T-helper 2 cell (primary cell): ENCODE data around the gene CD34.
"Not testable (repeated sequence)": the region's sequence is repeated elsewhere in the genome, so short reads cannot be mapped to it uniquely, and the experiment has no call there.

Experiments
- DNase-seq, 5 experiments: peaks; one replicate each; pipeline versions ENCODE4 v3.0.0 to v3.0.0-alpha.2; 2012 to 2022

Gene CD34

DNA sequence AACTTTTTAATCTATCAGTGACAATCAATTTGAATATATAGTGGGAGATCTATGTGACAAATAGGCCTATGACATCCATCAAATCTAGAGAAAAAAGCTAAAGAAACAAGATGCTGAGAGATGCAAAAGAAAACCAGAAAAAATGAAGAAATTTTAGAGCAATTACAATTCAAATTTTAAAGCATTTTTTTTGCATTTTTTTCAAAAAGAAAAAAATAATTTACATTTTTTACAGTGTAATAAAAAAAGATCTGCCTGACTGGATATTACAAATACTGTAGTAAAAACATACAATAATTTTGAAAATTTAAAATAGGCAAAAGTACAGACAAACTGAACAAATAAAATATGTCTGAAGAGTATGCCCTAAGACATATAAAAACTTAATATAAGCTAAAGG lies 14.4 kb downstream of the CD34 start:
- no peak for DNase-seq

DNA sequence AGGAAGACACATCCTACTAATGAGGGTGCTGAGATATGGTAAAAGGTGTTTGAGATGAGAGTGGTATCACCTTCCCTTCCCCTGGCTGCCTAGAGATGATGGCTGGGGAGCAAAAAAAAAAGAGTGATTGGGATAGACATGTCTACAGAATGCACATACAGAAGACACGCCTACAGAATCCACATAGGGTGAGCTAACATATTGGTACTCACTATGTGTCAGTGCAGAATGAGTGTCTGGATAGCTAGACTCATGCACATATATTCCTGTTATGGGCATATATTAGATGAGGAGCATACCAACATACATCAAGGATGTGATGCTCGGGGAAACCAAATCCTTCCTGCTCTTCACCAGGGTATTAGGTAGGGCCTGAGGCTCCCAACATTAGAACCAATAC lies 16.2 kb downstream of the CD34 start:
- no peak for DNase-seq

GRCh38 chr1:207893737-207894582 lies 17.0 kb downstream of the CD34 start:
- no peak for DNase-seq

- no peak for DNase-seq
These were observed 18.2 kb downstream of the CD34 start for GRCh38 chr1:207892764-207893163.

- no peak for DNase-seq
These were observed 19.8 kb downstream of the CD34 start for GRCh38 chr1:207891148-207891547.

DNA sequence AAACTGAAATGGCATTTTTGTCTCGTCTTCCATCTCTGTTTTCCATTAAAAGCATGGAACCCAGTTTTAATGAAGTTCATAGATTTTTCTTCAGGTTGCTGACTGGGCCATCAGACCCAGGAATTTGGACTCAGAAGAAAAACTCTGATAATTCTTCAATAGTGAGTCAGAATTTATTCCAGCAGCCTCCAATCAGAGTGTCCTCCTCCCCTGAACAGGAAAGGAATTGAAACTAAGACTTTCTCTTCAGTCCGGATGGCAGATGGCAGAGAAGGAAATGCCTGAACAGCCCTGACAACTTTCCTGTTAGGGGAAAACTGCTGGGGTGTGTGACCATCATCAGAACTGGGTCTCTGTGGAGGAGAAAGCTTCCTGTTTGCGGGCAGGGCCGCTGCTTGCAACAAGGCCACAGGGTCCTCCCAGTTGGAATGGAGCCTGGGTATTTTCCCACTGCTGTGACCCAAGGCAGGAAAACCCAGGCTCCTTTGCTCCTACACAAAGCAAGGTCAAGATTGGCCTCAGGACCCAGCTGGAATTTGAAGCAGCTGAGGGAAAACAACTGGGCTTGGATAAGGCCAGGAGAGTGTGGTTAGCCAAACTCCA lies 20.7 kb downstream of the CD34 start:
- no peak for DNase-seq

GRCh38 chr1:207888652-207889051 lies 22.3 kb downstream of the CD34 start:
- no peak for DNase-seq

DNA sequence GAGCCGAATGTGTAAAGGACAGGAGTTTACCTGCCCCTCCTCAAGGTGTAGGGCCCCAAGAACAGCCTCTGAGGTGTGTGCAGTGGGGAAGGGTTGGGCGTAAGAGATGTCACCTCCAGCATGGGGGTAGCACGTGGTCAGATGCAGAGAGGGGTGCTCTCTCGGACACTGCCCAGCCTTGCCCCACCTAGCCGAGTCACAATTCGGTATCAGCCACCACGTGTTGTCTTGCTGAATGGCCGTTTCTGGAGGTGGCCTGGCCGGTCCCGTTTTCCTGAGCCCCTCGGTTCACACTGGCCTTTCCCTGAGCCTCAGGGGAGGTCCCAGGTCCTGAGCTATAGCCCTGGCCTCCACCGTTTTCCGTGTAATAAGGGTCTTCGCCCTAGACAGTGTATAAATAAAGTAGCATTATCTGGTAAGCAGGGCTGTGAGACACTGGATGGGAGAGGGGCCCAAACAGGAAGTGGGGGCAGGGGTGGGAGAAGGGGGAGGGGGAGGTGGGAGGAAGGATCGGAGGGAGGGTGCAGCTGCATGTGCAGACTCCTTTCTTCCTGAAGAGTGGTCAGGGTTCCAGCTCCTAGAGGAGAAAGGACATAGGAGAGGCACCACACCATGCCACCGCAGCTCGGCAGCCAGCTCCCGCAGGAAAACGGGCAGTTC lies 23.3 kb downstream of the CD34 start:
- no peak for DNase-seq

- DNase-seq: no peak
These were observed 24.7 kb downstream of the CD34 start for GRCh38 chr1:207886227-207886626.

DNA sequence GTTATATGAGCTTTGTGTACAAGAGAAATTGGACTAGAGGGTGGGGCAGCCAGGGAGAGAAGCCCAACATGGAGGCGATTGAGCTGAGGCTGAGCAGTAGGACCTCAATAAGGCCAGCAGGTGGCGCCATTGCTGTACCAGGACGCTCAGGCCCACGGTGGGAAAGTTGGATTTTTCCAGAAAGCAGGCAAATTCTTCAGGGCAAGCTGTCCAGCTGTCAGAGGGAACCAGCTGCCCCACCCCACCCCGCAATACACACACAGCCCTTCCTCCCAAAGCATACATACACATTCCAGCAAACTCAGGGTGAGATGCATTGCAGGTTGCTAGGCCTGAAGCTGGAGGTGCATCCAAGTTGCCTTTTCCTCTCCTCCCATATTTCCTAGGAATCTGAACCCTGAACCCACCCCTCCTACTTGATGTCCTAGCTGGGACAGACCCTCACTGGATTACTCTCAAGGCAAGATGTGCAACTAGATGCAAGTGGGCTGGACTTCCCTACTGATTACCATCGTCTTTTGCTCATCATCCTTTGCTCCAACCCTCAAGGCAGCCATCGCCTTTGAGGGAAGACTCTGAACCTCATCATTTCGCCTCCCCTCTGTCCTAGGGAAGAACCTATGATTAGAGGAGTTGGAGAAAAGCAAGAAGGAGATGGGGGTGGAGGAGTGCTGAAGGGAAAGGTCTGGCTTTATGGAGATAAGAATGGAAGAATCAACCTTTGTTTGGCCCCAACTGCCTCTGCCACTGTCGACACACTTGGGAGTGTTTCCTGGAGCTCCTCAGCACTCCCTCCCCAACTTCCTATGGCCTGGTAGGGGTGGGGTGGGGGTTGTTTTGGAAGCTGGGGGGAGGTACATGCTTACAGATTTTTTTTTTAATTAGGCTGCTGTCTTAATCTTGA lies 25.5 kb downstream of the CD34 start:
- peak; percentile 42 to 80 (median 48) for DNase-seq

GRCh38 chr1:207884266-207885029 lies 26.5 kb downstream of the CD34 start:
- DNase-seq: no peak

DNA sequence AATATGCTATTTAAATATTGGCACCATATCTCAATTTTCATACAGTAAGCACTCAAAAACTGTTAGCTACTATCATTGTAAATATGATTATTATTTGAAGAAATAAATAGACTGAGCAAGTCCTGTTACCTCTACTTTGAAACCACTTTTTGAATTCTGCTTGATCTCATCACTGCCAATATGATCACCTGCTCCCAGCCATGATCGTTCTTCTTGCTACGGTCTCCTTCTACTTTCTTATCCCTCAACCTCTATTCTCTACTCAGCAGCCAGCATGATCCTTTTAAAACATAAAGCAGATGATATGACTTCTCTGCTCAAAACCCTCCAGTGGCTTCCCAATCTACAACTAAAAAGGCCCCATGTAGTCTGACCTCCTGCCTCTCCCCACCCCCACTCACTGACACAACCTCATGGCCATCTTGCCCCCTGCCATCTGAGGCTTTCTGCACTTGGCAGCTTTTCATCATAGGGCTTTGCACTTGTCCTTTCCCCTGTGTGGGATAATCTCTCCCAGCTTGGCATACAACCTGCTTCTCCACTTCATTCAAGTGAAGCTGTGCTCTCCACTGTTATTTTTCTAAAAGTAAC lies 27.2 kb downstream of the CD34 start:
- peak in 1 of 5 experiments; percentile 41 for DNase-seq

- DNase-seq: peak in 1 of 5 experiments; percentile 78
These were observed 27.7 kb downstream of the CD34 start for GRCh38 chr1:207883104-207883651.

DNA sequence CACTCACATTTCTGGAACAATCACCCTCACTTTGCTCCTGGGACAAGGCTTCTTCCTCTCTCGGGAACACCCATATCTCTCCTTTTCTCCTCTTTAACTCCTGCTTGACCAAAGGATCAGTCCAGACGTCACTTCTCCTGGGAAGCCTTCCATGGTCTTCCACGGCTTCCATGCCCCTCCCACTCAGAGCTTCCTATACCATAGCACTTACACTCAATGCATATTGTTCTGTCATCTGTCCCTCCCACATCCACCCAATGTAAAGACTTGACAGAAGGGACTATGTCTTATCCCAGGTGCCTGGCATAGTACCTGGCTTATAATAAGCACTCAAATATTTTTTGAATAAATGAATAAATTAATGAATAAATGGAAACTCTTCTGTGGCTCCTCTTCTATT lies 28.2 kb downstream of the CD34 start:
- no peak for DNase-seq

GRCh38 chr1:207878939-207879338 lies 32.0 kb downstream of the CD34 start:
- no peak for DNase-seq

GRCh38 chr1:207877914-207878313 lies 33.0 kb downstream of the CD34 start:
- DNase-seq: not testable (repeated sequence)

- no peak for DNase-seq
These were observed 34.8 kb downstream of the CD34 start for GRCh38 chr1:207876131-207876530.

GRCh38 chr1:207875532-207875931 lies 35.4 kb downstream of the CD34 start:
- no peak for DNase-seq

DNA sequence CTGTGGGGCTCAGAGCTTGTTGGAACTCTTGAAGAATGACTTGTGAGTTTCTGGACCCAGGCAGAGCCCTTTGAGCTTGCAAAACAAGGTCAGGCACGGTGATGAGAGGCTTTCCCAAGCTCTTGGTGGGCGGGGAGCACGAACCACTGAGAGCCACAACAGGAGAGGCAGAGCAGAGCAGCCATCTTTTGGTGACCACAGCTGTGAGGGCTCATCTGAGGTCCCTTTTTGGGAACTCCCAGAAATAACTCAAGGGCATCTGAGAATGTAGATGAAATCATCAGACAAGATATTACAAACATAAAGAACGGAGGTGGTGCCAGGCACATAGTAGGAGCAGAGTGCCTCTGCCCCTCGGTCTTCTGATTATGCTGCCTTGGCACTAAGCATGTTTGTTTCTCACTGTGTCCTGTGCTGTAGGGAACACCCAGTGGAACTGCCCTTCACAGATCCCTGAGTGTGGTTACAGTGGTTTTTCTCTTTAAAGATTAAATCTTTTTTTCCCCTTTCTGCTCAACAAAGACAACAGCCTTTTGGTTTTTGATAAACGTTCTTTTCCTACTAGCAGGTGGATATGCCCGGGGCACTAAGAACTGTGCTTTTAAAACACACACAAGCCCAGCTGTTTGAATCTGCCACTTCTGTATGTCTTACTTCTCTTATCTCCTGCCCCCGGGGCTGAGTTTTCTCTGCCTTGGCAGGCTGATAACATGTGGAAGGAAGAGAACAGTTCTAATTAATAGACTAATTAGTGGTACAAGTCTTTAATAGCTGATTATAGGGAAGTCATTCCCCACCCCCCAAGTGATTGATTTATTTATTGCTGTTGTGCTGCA lies 37.7 kb downstream of the CD34 start:
- peak in 1 of 5 experiments; percentile 79 for DNase-seq

DNA sequence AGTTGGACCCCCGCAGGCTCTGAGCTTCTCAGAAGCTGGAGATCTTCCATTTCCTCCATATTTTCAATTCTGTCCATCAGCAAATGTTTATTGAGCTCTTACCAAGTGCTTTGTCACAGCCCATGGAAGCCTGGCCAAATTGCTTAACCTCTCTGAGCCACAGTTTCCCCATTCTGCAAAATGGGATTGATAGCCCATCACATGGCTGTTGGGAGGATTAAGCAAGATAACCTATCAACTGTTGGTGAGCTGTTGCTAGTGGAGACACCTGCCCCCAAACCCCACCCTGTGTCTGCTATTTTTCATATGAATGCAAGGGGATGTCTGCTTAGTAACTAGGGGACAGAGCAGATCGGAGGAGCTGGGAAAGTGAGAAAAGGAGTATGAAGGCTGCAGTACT lies 38.3 kb downstream of the CD34 start:
- no peak for DNase-seq
